Vagina (tissue), 2 donors: ENCODE measurements around the gene ANAPC2. TPM values are rescaled to one million over a fixed set of nuclear protein-coding genes. Genes with fewer than 3 reads are reported as not detected.
A peak's percentile ranks its signal among the peaks of the same experiment; 100 is the strongest.

ENCODE experiments used
- DNase-seq, 2 donors: peaks; one replicate each; pipeline ENCODE4 v3.0.0-alpha.2; 2017; ENCODE audit errors: extremely low spot score in 2 of 2
- H3K27ac ChIP-seq: fragments of 200-600 bp; sonication (generic); one replicate; pipeline ENCODE4 v1.5.1; 2019
- H3K27me3 ChIP-seq: fragments of 200-600 bp; sonication (generic); one replicate; pipeline ENCODE4 v1.5.1; 2019
- H3K36me3 ChIP-seq, 2 donors: fragments of 200-600 bp; sonication (generic); one replicate each; pipeline ENCODE4 v1.5.1; 2017 to 2019
- H3K4me1 ChIP-seq: fragments of 200-600 bp; sonication (generic); one replicate; pipeline ENCODE4 v1.5.1; 2019
- H3K4me3 ChIP-seq, 2 donors: fragments of 200-600 bp; sonication (generic); 1 replicate in 1 of 2; 2 replicates in 1 of 2; pipeline ENCODE4 v1.5.1; 2016 to 2019
- H3K9me3 ChIP-seq: fragments of 200-600 bp; sonication (generic); one replicate; pipeline ENCODE4 v1.5.1; 2019
- POLR2A ChIP-seq, 2 donors: fragments of 450-650 bp; IDR thresholded peaks; one replicate each; pipeline ENCODE4 v1.6.1; 2017; ENCODE audit warnings: antibody characterized with exemption in 2 of 2, mild to moderate bottlenecking in 2 of 2, moderate library complexity in 2 of 2
- POLR2AphosphoS5 ChIP-seq, 2 donors: sonication (generic); formaldehyde crosslinking; IDR thresholded peaks; one replicate each; pipeline ENCODE4 v1.9.0; 2017; ENCODE audit warnings: antibody characterized with exemption in 2 of 2, mild to moderate bottlenecking in 2 of 2, low read depth in 1 of 2; ENCODE audit not compliant: insufficient read depth in 1 of 2
- intact Hi-C: fragments of 100-400 bp; cut with DNase I; formaldehyde crosslinking; loops from one replicate; pipeline ENCODE4 v1.15.1; 2023
- total RNA-seq: library from RNA; depleted of rRNA; stranded (reverse); fragments of >200 nt; gene quantifications from one replicate; pipeline ENCODE4 v1.2.3, GENCODE V29; 2016
- TF ChIP-seq, protein P1 (sequence below), 3 experiments: fragments of 450-650 bp in 2 of 3; fragments of 200-600 bp in 1 of 3; sonication (generic) in 1 of 3; IDR thresholded peaks; one replicate each; pipeline ENCODE4 v1.5.1; 2017 to 2019; ENCODE audit warnings: antibody characterized with exemption in 3 of 3, mild to moderate bottlenecking in 2 of 3, moderate library complexity in 2 of 3

Gene ANAPC2
- total RNA-seq, 1 donor from 2014 or later = 30.0 TPM

GRCh38 chr9:137198051-137198901 lies 9.9 kb upstream of the ANAPC2 start:
- no peaks in the 10 kb centered on the region for H3K9me3 ChIP-seq
- no peaks in the 10 kb centered on the region for H3K27me3 ChIP-seq
- no peak for DNase-seq
- H3K27ac ChIP-seq = no peak overlapping the region
- intact Hi-C loops = no loop called here
- no peaks in the 10 kb centered on the region for H3K36me3 ChIP-seq
- H3K4me3 ChIP-seq = peak overlapping the region in 1 of 2 donors; percentile 61
- H3K4me1 ChIP-seq = peaks cover 80% of the 10 kb centered on the region
- TF ChIP-seq, protein P1, sequence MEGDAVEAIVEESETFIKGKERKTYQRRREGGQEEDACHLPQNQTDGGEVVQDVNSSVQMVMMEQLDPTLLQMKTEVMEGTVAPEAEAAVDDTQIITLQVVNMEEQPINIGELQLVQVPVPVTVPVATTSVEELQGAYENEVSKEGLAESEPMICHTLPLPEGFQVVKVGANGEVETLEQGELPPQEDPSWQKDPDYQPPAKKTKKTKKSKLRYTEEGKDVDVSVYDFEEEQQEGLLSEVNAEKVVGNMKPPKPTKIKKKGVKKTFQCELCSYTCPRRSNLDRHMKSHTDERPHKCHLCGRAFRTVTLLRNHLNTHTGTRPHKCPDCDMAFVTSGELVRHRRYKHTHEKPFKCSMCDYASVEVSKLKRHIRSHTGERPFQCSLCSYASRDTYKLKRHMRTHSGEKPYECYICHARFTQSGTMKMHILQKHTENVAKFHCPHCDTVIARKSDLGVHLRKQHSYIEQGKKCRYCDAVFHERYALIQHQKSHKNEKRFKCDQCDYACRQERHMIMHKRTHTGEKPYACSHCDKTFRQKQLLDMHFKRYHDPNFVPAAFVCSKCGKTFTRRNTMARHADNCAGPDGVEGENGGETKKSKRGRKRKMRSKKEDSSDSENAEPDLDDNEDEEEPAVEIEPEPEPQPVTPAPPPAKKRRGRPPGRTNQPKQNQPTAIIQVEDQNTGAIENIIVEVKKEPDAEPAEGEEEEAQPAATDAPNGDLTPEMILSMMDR (IDR thresholded peaks at IDR 0.05) = no peak
- TF ChIP-seq POLR2A (IDR thresholded peaks at IDR 0.05) = no peak
- TF ChIP-seq POLR2AphosphoS5 (IDR thresholded peaks at IDR 0.05; ENCODE audit: insufficient read depth in 1 of 2, low read depth in 1 of 2) = no peak

- peaks cover 64% of the 10 kb centered on the region for H3K4me1 ChIP-seq
Measured at GRCh38 chr9:137195525-137196220, 7.3 kb upstream of the ANAPC2 start.

GRCh38 chr9:137194909-137195308 lies 6.5 kb upstream of the ANAPC2 start:
- no peak for TF ChIP-seq POLR2AphosphoS5 (IDR thresholded peaks at IDR 0.05; ENCODE audit: insufficient read depth in 1 of 2, low read depth in 1 of 2)
- TF ChIP-seq, protein P1 (IDR thresholded peaks at IDR 0.05) = no peak
- no peak for DNase-seq
- H3K27ac ChIP-seq = no peak overlapping the region

More at GRCh38 chr9:137195525-137196220, 7.3 kb upstream of the ANAPC2 start:
- intact Hi-C loops = no loop called here
- TF ChIP-seq POLR2A (IDR thresholded peaks at IDR 0.05) (no peak), POLR2AphosphoS5 (IDR thresholded peaks at IDR 0.05; ENCODE audit: insufficient read depth in 1 of 2, low read depth in 1 of 2) (no peak)
- TF ChIP-seq, protein P1 (IDR thresholded peaks at IDR 0.05) = no peak
- Histone ChIP-seq H3K27me3 (no peaks in the 10 kb centered on the region), H3K36me3 (peaks cover 0 to 2% of the 10 kb centered on the region in 2 donors), H3K9me3 (no peaks in the 10 kb centered on the region), H3K4me3 (no peak overlapping the region), H3K27ac (no peak overlapping the region)
- no peak for DNase-seq

GRCh38 chr9:137194388-137194787 lies 6.0 kb upstream of the ANAPC2 start:
- Histone ChIP-seq H3K27ac (no peak overlapping the region), H3K4me3 (no peak overlapping the region), H3K9me3 (no peaks in the 10 kb centered on the region), H3K36me3 (peaks cover 0 to 10% of the 10 kb centered on the region in 2 donors), H3K27me3 (no peaks in the 10 kb centered on the region), H3K4me1 (peaks cover 72% of the 10 kb centered on the region)
- intact Hi-C loops = loop anchor here (5.0 kb wide), 1 partner anchor 33 kb away; the partner anchor contains the start of genes CYSRT1 and RNF224
- no peak for DNase-seq
- TF ChIP-seq POLR2A (IDR thresholded peaks at IDR 0.05) = no peak
- no peak for TF ChIP-seq POLR2AphosphoS5 (IDR thresholded peaks at IDR 0.05; ENCODE audit: insufficient read depth in 1 of 2, low read depth in 1 of 2)
- TF ChIP-seq, protein P1 (IDR thresholded peaks at IDR 0.05) = no peak

More at GRCh38 chr9:137194909-137195308, 6.5 kb upstream of the ANAPC2 start:
- Histone ChIP-seq H3K36me3 (peaks cover 0 to 10% of the 10 kb centered on the region in 2 donors), H3K4me1 (peaks cover 71% of the 10 kb centered on the region), H3K27me3 (no peaks in the 10 kb centered on the region), H3K4me3 (no peak overlapping the region), H3K9me3 (no peaks in the 10 kb centered on the region)
- intact Hi-C loops = loop anchor here (5.0 kb wide), 1 partner anchor 32 kb away; the partner anchor contains the start of genes CYSRT1 and RNF224
